Activated CD4-positive, alpha-beta T cell treated with anti-CD3 and anti-CD28 coated beads, Interleukin-2, Interleukin-4, amounts not matched to agents 100 ng/mL and 50 ng/mL, durations not matched to agents 16 hours and 8 hours (primary cell): ENCODE measurements around the gene ARHGAP21.

Experiments
- DNase-seq: peaks from one replicate; pipeline ENCODE4 v3.0.0-alpha.2; 2020; ENCODE audit warnings: low spot score

Gene ARHGAP21

DNA sequence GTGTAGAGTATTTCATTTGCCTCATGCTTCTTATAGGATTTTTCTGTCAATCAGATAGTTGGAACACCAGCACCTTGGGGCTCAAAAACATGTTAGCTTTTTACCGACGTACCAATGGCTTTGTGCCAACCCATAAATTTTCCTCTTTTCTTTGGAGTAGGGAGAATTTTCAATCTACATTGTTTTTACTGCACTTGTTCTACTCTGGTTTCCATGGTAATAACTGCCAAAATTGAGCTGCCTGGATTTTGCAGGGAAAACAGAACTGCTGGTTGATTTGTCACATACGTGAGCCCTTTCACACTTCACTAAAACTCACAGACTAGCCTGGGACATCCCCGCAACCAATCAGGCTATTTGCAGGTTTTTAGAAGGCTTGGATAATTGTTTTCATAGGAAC is 189.7 kb downstream of the ARHGAP21 start:
- no peak for DNase-seq
